Measurements from ENCODE around the gene CEP72.

DNA sequence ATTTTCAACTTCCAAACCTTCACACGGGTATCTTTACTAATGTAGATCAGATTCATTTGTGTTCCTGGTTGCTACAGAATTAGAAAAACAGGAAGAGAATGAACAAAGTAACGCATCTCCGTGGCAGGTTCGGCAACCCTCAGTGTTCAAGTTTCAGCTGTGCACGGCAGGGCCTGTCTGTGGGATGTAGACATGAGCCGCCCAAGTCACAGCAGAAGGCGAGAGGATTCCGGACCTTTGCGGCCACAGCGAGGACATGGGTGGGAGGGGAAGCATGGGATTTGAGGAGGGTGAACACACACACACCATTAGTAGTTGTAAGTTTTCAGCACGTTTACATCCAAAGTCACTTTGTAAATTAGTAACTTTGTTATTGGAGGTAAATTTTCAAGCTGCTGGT is 31.7 kb upstream of the CEP72 start:
- TF ChIP-seq CTCF (IDR thresholded peaks at IDR 0.05; ENCODE audit: low read depth, low read length, missing input control) (no peak), REST (IDR thresholded peaks at IDR 0.05) (no peak), TAF1 (conservative IDR thresholded peaks at IDR 0.05) (no peak), HNF4A (conservative IDR thresholded peaks at IDR 0.05) (no peak), YY1 (IDR thresholded peaks at IDR 0.05) (no peak), ATF3 (IDR thresholded peaks at IDR 0.05) (no peak), RXRA (IDR thresholded peaks at IDR 0.05) (no peak)
- TF ChIP-seq, protein P1, sequence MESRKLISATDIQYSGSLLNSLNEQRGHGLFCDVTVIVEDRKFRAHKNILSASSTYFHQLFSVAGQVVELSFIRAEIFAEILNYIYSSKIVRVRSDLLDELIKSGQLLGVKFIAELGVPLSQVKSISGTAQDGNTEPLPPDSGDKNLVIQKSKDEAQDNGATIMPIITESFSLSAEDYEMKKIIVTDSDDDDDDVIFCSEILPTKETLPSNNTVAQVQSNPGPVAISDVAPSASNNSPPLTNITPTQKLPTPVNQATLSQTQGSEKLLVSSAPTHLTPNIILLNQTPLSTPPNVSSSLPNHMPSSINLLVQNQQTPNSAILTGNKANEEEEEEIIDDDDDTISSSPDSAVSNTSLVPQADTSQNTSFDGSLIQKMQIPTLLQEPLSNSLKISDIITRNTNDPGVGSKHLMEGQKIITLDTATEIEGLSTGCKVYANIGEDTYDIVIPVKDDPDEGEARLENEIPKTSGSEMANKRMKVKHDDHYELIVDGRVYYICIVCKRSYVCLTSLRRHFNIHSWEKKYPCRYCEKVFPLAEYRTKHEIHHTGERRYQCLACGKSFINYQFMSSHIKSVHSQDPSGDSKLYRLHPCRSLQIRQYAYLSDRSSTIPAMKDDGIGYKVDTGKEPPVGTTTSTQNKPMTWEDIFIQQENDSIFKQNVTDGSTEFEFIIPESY (IDR thresholded peaks at IDR 0.05) = no peak
